H1 (cell line): ENCODE results near the gene LRP2BP. TPM values are rescaled to one million over a fixed set of nuclear protein-coding genes. Genes with fewer than 3 reads are reported as not detected.

Experiments used
- CHD7 ChIP-seq: fragments of 300-600 bp; sonication (generic); IDR thresholded peaks from 2 replicates; pipeline ENCODE4 v1.7.1; 2012; ENCODE audit warnings: low read length, moderate library complexity, mild to moderate bottlenecking, inconsistent platforms; ENCODE audit not compliant: insufficient replicate concordance
- E2F6 ChIP-seq: IDR thresholded peaks from 2 replicates; pipeline ENCODE4 v1.6.1; 2012; ENCODE audit warnings: inconsistent platforms
- GABPA ChIP-seq: IDR thresholded peaks from 2 replicates; pipeline ENCODE4 v1.6.1; 2011; ENCODE audit warnings: mild to moderate bottlenecking, low read length, moderate library complexity, borderline replicate concordance; ENCODE audit not compliant: insufficient read depth
- PHF8 ChIP-seq: fragments of 200-600 bp; sonication (generic); conservative IDR thresholded peaks from 2 replicates; pipeline ENCODE4 v1.7.1; 2012; ENCODE audit warnings: low read depth, mild to moderate bottlenecking, inconsistent platforms, low read length, moderate library complexity
- POLR2AphosphoS5 ChIP-seq: IDR thresholded peaks from 2 replicates; pipeline ENCODE4 v1.6.1; 2011; ENCODE audit warnings: low read depth, low read length
- SIRT6 ChIP-seq: IDR thresholded peaks from one replicate; pipeline ENCODE4 v1.7.1; 2012; ENCODE audit warnings: low read length, inconsistent platforms
- USF2 ChIP-seq: IDR thresholded peaks from 2 replicates; pipeline ENCODE4 v1.6.1; 2011; ENCODE audit warnings: low read length, improper control_type of control experiment
- polyA plus RNA-seq, 7 experiments: library from polyadenylated mRNA; depleted of rRNA in 3 of 7; stranded (reverse) in 5 of 7; unstranded in 2 of 7; fragments of >200 nt in 5 of 7; fragments of 200-250 nt in 2 of 7; gene quantifications; 1 replicate in 5 of 7; 2 replicates in 1 of 7; 4 replicates in 1 of 7; pipeline versions ENCODE4 v1.2.1 to v1.2.3, GENCODE V29; 2011 to 2013; ENCODE audit warnings: missing spikeins in 2 of 7, mixed read lengths in 2 of 7
- total RNA-seq: library from RNA; stranded (reverse); fragmentation: NEBNext Ultra II Directional; extraction: Animal tissue kit (Norgen Biotek cat#: 25700); gene quantifications from 2 replicates; pipeline ENCODE4 v1.2.1, GENCODE V29; 2021

LRP2BP gene
- total and polyA plus RNA-seq, 2 of the 8 experiments (the other 6 are each of a cell fraction or from before 2014, with no cell fraction given): 0.12 to 0.30 TPM

GRCh38 chr4:185380320-185380719 is 15.4 kb downstream of the LRP2BP start (continued):
- no peak for TF ChIP-seq USF2
- no peak for TF ChIP-seq GABPA
- TF ChIP-seq POLR2AphosphoS5: no peak
- TF ChIP-seq CHD7: no peak
- no peak for TF ChIP-seq PHF8
- no peak for TF ChIP-seq E2F6
- TF ChIP-seq SIRT6: no peak
